Measurements from ENCODE around the gene TARS3.
"Not testable (repeated sequence)": the region's sequence is repeated elsewhere in the genome, so short reads cannot be mapped to it uniquely, and the experiment has no call there.

The TARS3 gene

DNA sequence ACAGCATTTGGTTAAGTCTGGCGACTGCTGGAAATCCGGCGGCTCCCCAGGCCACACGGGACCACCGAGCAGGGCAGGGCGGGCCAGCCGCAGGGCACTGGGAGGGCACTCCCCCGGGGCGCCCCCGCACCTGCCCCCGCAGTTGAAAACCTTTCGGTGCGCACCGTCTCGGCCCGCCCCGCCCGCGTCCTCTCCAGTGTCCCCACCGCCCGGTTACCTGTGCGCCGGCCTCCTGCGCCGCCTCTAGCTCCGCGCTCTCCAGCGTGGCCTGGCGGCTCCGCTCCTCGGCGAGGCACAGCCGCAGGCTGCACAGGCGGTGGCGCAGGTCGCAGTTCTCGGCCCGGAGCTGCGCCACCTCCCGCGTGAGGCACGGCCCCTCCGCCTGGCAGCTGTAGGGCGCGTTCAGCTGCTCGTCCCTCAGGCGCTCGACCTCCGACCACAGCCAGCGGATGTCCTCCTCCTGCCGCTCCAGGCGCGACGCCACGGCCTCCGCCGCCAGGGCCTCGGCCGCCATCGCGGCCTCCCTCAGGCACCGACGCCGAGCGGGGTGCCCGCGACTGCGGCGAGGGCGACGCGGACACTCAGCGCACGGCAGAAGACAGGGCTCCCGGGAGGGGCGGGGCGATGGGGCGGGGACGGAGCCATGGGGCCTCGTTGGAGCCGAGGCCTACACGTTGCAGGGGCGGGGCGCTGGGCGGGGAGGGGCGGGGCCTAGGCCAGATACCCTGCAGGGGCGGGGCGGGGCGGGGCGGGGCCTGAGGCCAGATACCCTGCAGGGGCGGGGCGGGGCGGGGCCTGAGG is at the start of gene TARS3:
Gene TARS3 (minus strand): TSS at position 600 of the 801 bp plus-strand sequence. CDS start 86 bp downstream, at position 514.
- peak; percentile 75 to 84 for DNase-seq

- DNase-seq: no peak
Observed at GRCh38 chr15:101773496-101774100, 49.3 kb upstream of the TARS3 start.

DNA sequence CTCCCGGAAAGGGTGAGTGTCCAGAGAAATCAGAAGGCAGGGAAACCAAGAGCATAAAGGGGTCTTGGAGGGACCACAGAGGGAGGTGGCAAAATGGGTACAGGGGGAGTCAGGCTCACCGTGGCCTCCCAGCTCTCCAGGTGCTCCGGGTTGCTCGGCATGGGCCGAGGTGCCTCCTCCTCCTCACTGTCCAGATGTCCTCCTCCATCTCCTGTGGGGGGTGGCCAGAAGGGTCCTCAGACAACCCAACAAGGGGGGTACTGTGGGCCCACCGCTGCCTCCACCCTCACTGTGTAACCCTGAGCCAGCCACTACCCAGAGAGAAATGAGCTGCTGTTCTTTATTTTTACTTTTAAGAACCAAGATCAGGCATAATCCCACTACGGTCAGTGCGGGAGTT is 48.6 kb upstream of the TARS3 start:
- no peak for DNase-seq

- not testable (repeated sequence) for DNase-seq
Observed at GRCh38 chr15:101767083-101767640, 42.9 kb upstream of the TARS3 start.

GRCh38 chr15:101765772-101766456 is 41.6 kb upstream of the TARS3 start:
- DNase-seq: no peak

DNA sequence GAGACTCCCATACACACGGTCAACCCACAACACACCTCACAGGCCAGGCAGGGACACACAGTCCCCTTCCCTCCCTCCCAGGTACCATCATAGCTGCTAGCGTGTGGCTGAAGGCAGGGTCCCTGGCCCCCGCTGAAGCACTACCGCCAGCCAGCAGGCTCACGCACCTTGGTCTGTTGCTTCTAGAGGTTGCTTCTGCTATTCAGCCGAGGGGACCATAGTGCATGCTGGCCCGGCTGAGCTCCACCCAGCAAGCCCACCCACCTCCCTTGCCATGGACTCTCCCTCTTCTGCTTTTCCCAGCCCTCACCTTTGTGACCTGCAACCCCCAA is 41.0 kb upstream of the TARS3 start:
- not testable (repeated sequence) for DNase-seq

DNA sequence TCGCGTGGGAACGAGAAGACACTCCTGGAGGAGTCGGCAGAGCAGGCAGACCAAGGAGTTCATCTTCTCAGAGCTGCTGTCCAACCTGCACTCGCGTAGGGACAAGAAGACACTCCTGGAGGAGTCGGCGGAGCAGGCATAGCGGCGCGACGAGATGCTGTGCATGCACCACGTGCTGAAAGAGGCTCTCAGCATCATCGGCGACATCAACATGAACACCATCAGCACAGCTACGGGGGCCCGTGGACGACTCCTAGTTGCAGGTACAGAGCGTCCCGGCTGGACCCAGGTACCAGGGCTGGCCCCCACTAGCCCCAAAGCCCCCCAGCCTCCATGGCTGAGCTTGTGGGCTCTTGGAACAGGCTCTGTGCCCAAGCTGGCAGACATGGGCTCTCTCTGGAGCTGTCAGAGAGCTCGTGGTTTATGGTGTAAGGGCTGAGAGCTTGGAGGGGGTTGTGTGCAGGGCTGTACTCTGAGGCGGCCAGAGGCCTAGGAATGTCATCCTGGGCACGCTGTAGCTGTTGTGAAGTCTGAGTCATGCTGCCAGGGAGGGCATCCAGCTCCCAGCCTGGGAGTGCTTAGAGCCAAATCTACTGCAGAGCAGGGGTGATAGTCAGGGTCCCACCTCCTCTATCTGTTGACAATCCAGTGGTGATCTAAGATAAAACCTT is 40.5 kb upstream of the TARS3 start:
- DNase-seq: not testable (repeated sequence)

GRCh38 chr15:101746716-101747082 is 22.4 kb upstream of the TARS3 start:
- DNase-seq: not testable (repeated sequence)

GRCh38 chr15:101734837-101735236 is 10.6 kb upstream of the TARS3 start:
- DNase-seq: not testable (repeated sequence)

- DNase-seq: no peak
Observed at GRCh38 chr15:101733545-101733944, 9.3 kb upstream of the TARS3 start.

- no peak for DNase-seq
Observed at GRCh38 chr15:101732772-101733171, 8.5 kb upstream of the TARS3 start.

GRCh38 chr15:101731746-101732145 is 7.5 kb upstream of the TARS3 start:
- no peak for DNase-seq

DNA sequence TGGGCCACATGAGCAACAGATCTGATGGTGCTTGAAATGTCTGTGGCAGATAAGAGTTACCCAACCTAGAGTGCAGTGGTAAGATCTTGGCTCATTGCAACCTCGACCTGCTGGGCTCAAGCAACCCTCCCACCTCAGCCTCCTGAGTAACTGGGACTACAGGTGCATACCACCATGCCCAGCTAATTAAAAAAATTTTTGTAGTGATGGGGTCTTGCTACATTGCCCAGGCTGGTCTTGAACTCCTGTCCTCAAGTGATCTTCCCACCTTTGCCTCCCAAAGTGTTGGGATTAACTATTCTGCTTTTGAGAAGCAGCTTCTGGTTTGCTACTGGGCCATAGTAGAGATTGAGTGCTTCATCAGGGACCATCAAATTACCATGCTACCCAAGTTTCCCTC is 2.9 kb upstream of the TARS3 start:
- no peak for DNase-seq

- no peak for DNase-seq
Observed at GRCh38 chr15:101725073-101725472, 800 bp upstream of the TARS3 start.

DNA sequence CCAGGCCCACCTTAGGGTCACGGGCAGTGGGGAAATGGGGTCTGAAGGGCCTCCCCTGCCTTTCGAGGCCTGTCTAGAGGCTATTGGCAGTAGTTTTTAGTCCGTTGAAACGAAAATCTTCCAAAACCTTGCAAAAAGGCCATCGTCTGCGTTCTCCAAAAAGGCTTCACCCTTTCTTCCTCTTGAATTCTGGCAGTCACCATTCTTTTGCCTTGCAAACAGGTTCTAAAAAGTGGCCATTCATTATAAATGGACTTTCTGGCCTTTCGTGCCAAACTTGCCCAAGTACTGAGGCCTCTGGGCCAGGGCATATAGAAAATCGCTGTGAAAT is 367 bp upstream of the TARS3 start:
- no peak for DNase-seq

DNA sequence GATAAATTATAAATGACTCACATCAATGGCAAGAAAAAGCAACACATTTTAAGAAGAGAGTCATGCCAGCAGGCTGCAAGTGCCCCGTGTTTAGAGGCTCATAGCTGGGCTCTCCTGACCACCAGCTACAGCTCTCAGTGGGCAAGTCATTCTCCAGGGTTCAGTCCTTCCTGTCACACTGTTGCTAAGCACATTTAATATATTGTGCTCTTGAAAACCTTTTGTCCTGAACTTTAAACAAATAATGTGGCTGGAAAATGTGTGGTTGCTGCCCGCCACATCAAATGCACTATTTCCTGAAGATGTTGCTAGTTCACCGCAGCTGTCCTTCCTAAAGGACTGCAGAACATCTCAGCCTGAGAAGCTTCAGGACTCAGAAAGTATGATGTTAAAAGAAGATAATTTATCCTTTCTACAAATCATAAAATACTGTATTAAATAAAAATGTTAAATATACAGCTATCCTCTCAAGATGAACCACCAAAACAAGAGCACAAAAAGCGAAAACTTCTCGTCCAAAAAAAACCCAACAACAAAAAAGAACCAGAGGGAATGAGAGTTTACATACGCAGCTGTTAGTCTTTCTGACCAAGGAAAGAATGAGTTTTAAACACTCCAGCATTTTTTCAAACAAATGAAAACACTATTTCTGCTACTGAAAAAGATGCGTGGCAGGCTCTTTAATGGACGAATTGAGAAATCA is 951 bp downstream of the TARS3 start:
- DNase-seq: peak; percentile 6 to 27

DNA sequence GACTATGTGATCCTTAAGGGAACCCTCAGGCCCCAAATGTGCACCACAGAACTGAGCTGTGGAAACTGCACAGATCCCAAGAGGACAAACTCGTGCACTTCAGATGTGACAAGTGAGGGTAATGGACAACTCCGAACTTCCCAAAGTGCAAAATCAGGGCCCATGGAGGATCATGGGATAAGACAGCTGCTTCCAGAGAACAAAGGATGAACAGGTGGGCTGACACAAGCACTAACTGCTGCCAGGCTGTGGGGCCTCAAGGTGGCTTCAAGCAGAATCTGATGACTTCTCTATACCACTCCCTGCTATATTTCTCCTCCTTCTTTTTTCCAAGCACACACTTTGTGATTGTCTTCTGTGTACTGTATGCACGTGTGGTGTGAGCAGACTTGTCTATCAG is 5.4 kb downstream of the TARS3 start:
- DNase-seq: no peak

DNA sequence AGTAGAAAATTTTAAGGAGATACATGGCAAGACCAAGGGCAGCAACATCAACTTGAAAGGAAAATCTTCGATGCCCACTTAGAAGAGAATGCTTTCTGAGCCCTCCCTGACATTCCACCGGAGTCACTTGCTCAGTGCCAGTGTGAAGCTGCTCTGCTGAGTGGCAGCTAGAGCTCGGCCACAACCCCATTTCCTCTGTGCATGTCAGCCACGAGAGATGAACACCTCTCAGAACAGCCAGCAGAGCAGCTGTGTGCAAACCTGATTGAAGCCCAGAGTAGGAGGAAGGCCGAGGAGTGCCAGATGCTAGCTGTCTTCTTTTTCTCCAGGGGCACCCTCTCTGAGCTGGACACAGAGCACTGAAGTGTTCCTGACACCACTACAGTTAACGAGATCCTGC is 12.2 kb downstream of the TARS3 start:
- DNase-seq: no peak

DNA sequence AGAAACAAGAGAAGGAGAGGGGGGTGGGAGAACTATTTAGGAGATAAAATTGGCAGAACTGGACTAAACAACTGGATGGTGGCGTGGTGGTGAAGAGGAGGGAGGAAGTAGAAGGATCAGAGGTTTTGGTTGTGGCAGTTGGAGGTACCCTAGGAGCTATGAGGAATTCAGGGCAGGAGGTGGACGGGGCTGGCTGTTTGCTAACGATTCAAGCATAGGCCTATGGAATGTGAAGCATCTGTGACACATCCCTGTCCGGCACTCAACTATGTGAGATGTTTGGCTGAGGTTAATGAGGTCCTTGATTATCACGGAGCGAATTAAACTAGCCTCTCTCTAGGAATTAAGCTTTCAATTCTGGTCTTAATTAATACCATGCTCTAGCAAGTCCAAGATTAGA is 13.5 kb downstream of the TARS3 start:
- DNase-seq: no peak

- DNase-seq: no peak
Observed at GRCh38 chr15:101709466-101709865, 14.8 kb downstream of the TARS3 start.

DNA sequence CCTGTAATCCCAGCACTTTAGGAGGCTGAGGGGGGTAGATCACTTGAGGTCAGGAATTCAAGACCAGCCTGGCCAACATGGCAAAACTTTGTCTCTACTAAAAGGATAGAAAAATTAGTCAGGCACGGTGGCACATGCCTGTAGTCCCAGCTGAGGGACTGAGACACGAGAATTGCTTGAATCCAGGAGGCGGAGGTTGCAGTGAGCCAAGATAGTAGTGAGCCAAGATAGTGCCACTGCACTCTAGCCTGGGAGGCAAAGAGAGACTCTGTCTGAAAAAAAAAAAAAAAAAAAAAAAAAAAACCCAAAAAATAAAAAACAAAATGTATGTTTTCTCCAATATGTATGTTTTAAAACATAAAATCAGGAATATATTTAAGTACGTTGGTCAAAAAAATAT is 16.3 kb downstream of the TARS3 start:
- DNase-seq: no peak

GRCh38 chr15:101702077-101702476 is 22.2 kb downstream of the TARS3 start:
- no peak for DNase-seq

DNA sequence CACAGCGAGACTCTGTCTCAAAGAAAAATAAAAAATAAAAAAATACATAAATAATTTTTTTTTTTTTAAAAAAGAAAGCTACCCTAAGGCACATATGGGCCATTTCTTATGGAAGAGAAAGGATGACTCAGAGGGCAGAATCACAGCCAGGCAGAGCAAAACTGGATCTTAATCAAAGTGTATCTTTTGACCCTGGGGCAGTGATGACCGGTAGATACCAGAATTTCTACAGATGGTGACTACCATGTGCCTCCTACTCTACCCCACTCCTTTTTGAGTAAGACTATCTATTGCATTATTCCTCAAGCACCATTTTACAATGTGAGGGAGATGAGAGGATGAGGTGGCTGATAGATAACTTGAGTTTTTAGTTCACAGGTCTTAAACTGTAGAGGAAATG is 26.0 kb downstream of the TARS3 start:
- DNase-seq: no peak

All from SHP77 (cell line).